ENCODE measurements around the gene WDR7. TPM values are rescaled to one million over a fixed set of nuclear protein-coding genes. Genes with fewer than 3 reads are reported as not detected.

WDR7 gene
- total RNA-seq, 2 experiments from 2014 or later: 18.0 to 19.5 TPM

DNA sequence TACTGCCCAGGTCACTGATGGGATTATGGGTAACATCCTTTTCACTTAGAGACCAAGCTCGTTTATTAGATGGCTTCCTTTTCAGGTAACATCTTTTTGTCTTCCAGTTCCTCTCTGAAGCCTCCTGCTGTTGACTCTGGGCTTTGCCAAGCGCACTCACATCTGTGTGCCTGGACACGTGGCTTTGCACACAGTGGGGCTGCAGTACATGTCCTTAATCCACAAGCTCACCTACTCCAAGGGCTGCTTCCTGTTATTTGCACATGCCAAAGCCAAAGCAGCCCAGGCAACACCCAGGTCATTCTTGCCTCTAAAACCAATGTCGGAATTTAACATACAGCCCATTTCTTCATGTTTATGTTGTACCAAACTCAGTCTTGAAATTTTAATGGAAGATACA lies 371.6 kb downstream of the WDR7 start:
- H3K36me3 Mint-ChIP-seq: peaks cover 16% of the 10 kb centered on the region
- no peaks in the 10 kb centered on the region for H3K9me3 Mint-ChIP-seq
- intact Hi-C loops (cut with micrococcal nuclease): no loop called here
- no peak overlapping the region for H3K27ac Mint-ChIP-seq
- ChIA-PET POLR2A (no interaction called here), CTCF (no interaction called here)
- DNase-seq: no peak
- peaks cover 7% of the 10 kb centered on the region for H3K4me1 Mint-ChIP-seq (ENCODE audit: low read depth)
- no peak overlapping the region for H3K4me3 Mint-ChIP-seq
- H3K27me3 Mint-ChIP-seq: no peaks in the 10 kb centered on the region

GRCh38 chr18:57023275-57023882 lies 372.2 kb downstream of the WDR7 start:
- CTCF ChIA-PET: no interaction called here
- peaks cover 4% of the 10 kb centered on the region for H3K4me1 Mint-ChIP-seq (ENCODE audit: low read depth)

GRCh38 chr18:57025540-57025939 lies 374.4 kb downstream of the WDR7 start:
- Mint-ChIP-seq H3K27me3 (no peaks in the 10 kb centered on the region), H3K9me3 (no peaks in the 10 kb centered on the region), H3K4me3 (no peak overlapping the region), H3K36me3 (peaks cover 28% of the 10 kb centered on the region), H3K27ac (no peak overlapping the region), H3K4me1 (ENCODE audit: low read depth) (peaks cover 4% of the 10 kb centered on the region)
- no peak for DNase-seq
- POLR2A ChIA-PET: no interaction called here
- CTCF ChIA-PET: no interaction called here
- intact Hi-C loops (cut with micrococcal nuclease): no loop called here

More at GRCh38 chr18:57023275-57023882, 372.2 kb downstream of the WDR7 start:
- intact Hi-C loops (cut with micrococcal nuclease): no loop called here
- POLR2A ChIA-PET: no interaction called here
- Mint-ChIP-seq H3K27me3 (no peaks in the 10 kb centered on the region), H3K9me3 (no peaks in the 10 kb centered on the region), H3K36me3 (peaks cover 18% of the 10 kb centered on the region), H3K4me3 (no peak overlapping the region), H3K27ac (no peak overlapping the region)
- DNase-seq: no peak

DNA sequence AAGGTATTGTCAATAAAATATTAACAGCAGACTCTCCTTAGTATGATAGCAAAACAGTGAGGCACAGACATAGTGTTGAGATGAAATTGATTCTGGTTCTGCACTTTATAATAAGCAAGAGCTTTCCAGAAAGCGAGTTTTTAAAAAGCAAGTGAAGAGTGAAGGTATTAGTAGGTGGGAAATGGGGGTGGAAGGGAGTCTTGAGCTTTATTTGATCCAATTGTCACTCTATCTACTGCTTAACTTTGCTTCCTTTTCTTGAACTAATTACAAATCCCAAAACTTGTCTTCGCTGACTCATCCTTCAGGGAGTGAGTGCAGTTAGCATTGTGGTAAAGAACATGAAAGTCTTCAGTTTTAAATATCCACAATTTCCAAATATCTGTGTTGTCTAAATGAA lies 375.2 kb downstream of the WDR7 start:
- CTCF ChIA-PET: no interaction called here
- intact Hi-C loops (cut with micrococcal nuclease): no loop called here
- H3K9me3 Mint-ChIP-seq: no peaks in the 10 kb centered on the region
- peaks cover 4% of the 10 kb centered on the region for H3K4me1 Mint-ChIP-seq (ENCODE audit: low read depth)
- POLR2A ChIA-PET: no interaction called here
- no peaks in the 10 kb centered on the region for H3K27me3 Mint-ChIP-seq
- H3K36me3 Mint-ChIP-seq: peaks cover 25% of the 10 kb centered on the region
- no peak overlapping the region for H3K4me3 Mint-ChIP-seq
- no peak overlapping the region for H3K27ac Mint-ChIP-seq
- DNase-seq: no peak

- intact Hi-C loops (cut with micrococcal nuclease): no loop called here
- ChIA-PET POLR2A (no interaction called here), CTCF (no interaction called here)
- H3K4me1 Mint-ChIP-seq (ENCODE audit: low read depth): peaks cover 4% of the 10 kb centered on the region
- DNase-seq: no peak
- no peak overlapping the region for H3K27ac Mint-ChIP-seq
- no peak overlapping the region for H3K4me3 Mint-ChIP-seq
- H3K36me3 Mint-ChIP-seq: peaks cover 22% of the 10 kb centered on the region
- no peaks in the 10 kb centered on the region for H3K9me3 Mint-ChIP-seq
- no peaks in the 10 kb centered on the region for H3K27me3 Mint-ChIP-seq
Observed at GRCh38 chr18:57027190-57027708, 376.1 kb downstream of the WDR7 start.

DNA sequence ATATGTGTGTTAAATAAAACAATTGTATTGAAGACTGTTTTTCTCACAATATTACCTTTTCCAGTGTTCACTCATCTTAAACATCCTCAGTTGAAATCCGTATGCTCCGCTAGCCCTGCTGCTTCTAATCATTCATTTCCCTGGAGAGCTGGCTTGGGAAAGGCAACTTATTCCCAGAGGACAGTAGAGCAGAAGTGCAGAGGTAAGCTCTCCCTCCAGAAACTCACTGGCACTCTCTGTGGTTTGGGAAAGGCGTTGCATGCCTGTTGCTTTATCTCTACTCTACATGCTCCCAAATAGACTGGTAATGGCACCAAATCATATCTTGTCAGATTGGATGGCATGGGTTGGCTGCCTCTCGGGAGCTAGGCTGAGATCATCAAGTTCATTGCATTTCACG lies 378.6 kb downstream of the WDR7 start:
- Mint-ChIP-seq H3K27me3 (no peaks in the 10 kb centered on the region), H3K36me3 (peaks cover 22% of the 10 kb centered on the region), H3K9me3 (no peaks in the 10 kb centered on the region), H3K4me3 (no peak overlapping the region), H3K27ac (no peak overlapping the region), H3K4me1 (ENCODE audit: low read depth) (peaks cover 4% of the 10 kb centered on the region)
- ChIA-PET POLR2A (no interaction called here), CTCF (no interaction called here)
- intact Hi-C loops (cut with micrococcal nuclease): no loop called here
- no peak for DNase-seq

DNA sequence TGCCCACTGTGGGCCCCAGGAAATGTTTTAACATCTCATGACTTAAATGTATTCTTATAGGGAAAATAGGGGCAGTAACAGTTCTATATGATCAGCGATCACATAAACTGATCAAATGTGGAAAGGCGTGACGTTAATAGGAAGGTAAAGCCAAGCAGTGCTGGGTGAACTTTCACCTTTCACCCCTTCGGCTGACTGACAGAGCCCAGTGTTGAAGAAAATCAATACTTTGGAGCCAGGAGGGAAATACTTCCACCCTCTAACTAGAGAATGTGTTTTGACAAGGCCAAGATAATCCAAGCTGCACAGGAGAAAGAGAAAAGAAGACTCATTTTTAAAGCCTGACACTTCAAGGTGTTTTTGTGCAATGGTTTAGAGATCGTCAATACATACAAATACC lies 379.3 kb downstream of the WDR7 start:
- Mint-ChIP-seq H3K4me1 (ENCODE audit: low read depth) (peaks cover 4% of the 10 kb centered on the region), H3K27me3 (no peaks in the 10 kb centered on the region), H3K27ac (no peak overlapping the region), H3K36me3 (peaks cover 22% of the 10 kb centered on the region), H3K9me3 (no peaks in the 10 kb centered on the region), H3K4me3 (no peak overlapping the region)
- ChIA-PET POLR2A (no interaction called here), CTCF (no interaction called here)
- DNase-seq: no peak
- intact Hi-C loops (cut with micrococcal nuclease): no loop called here

- intact Hi-C loops (cut with micrococcal nuclease): no loop called here
- CTCF ChIA-PET: no interaction called here
Observed at GRCh38 chr18:57035590-57035989, 384.4 kb downstream of the WDR7 start.

DNA sequence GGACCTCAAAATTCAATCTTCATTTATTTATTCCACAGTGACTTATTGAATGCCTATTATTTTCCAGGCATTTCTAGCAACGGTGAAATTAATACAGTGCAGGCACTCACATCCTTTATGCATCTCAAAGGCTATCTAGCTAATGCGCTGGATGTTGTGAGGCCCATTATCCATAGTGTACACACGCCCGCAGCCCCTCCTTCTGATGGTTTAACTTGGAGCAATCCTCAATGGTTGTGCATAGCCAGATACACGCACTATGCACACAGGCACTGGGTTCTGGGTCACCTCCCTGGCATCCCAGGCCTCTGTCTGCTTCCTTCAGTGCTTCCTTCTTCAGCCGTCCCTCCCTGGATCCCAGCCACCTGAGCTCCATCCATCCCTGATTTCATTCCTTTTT lies 387.2 kb downstream of the WDR7 start:
- POLR2A ChIA-PET: no interaction called here
- CTCF ChIA-PET: no interaction called here
- Mint-ChIP-seq H3K27ac (no peak overlapping the region), H3K4me3 (no peak overlapping the region), H3K4me1 (ENCODE audit: low read depth) (no peaks in the 10 kb centered on the region), H3K9me3 (no peaks in the 10 kb centered on the region), H3K27me3 (no peaks in the 10 kb centered on the region), H3K36me3 (no peaks in the 10 kb centered on the region)
- intact Hi-C loops (cut with micrococcal nuclease): no loop called here
- DNase-seq: no peak

More at GRCh38 chr18:57035590-57035989, 384.4 kb downstream of the WDR7 start:
- Mint-ChIP-seq H3K4me3 (no peak overlapping the region), H3K27ac (no peak overlapping the region), H3K36me3 (no peaks in the 10 kb centered on the region), H3K4me1 (ENCODE audit: low read depth) (no peaks in the 10 kb centered on the region), H3K9me3 (no peaks in the 10 kb centered on the region), H3K27me3 (no peaks in the 10 kb centered on the region)
- DNase-seq: no peak
- POLR2A ChIA-PET: no interaction called here

- no peak overlapping the region for H3K4me3 Mint-ChIP-seq
- no peaks in the 10 kb centered on the region for H3K36me3 Mint-ChIP-seq
- POLR2A ChIA-PET: no interaction called here
- H3K27ac Mint-ChIP-seq: no peak overlapping the region
- no peaks in the 10 kb centered on the region for H3K9me3 Mint-ChIP-seq
- intact Hi-C loops (cut with micrococcal nuclease): no loop called here
- no peaks in the 10 kb centered on the region for H3K27me3 Mint-ChIP-seq
- H3K4me1 Mint-ChIP-seq (ENCODE audit: low read depth): no peaks in the 10 kb centered on the region
- CTCF ChIA-PET: no interaction called here
- no peak for DNase-seq
Observed at GRCh38 chr18:57040175-57040574, 389.0 kb downstream of the WDR7 start.

DNA sequence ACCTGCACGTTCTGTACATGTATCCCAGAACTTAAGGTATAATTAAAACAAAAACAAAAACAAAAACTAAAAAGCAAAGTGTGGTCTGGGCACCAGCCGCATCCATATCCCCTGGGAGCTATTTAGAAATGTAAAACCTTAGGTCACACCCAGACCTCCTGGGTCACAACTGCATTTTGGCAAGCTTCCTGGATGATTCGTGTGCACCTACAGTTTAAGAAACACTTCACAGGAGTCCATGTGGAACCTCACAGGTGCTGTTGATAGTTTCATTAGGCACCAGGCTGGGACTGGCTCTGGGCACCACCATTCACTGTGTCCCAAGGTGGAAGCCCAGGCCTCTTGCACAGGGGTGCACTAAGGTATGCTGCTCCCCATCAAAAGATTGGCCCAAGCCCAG lies 392.1 kb downstream of the WDR7 start:
- Mint-ChIP-seq H3K36me3 (no peaks in the 10 kb centered on the region), H3K27ac (no peak overlapping the region), H3K9me3 (peaks cover 7% of the 10 kb centered on the region), H3K27me3 (no peaks in the 10 kb centered on the region), H3K4me1 (ENCODE audit: low read depth) (no peaks in the 10 kb centered on the region), H3K4me3 (no peak overlapping the region)
- intact Hi-C loops (cut with micrococcal nuclease): no loop called here
- CTCF ChIA-PET: no interaction called here
- DNase-seq: no peak
- POLR2A ChIA-PET: no interaction called here

- Mint-ChIP-seq H3K36me3 (no peaks in the 10 kb centered on the region), H3K4me1 (ENCODE audit: low read depth) (no peaks in the 10 kb centered on the region), H3K4me3 (no peak overlapping the region), H3K27me3 (no peaks in the 10 kb centered on the region), H3K27ac (no peak overlapping the region), H3K9me3 (peaks cover 7% of the 10 kb centered on the region)
- CTCF ChIA-PET: no interaction called here
- intact Hi-C loops (cut with micrococcal nuclease): no loop called here
- POLR2A ChIA-PET: no interaction called here
- DNase-seq: no peak
Observed at GRCh38 chr18:57048351-57048750, 397.2 kb downstream of the WDR7 start.

- POLR2A ChIA-PET: no interaction called here
- Mint-ChIP-seq H3K27ac (no peak overlapping the region), H3K27me3 (no peaks in the 10 kb centered on the region), H3K4me1 (ENCODE audit: low read depth) (no peaks in the 10 kb centered on the region), H3K9me3 (peaks cover 7% of the 10 kb centered on the region), H3K4me3 (no peak overlapping the region), H3K36me3 (no peaks in the 10 kb centered on the region)
- intact Hi-C loops (cut with micrococcal nuclease): no loop called here
- CTCF ChIA-PET: no interaction called here
- no peak for DNase-seq
Observed at GRCh38 chr18:57048859-57049258, 397.7 kb downstream of the WDR7 start.

Measured in activated CD4-positive, alpha-beta memory T cell treated with anti-CD3 and anti-CD28 coated beads for 36 hours (primary cell).